Brain microvascular endothelial cell (primary cell): ENCODE results near the gene NEK11.
A peak's percentile ranks its signal among the peaks of the same experiment; 100 is the strongest.

ENCODE experiments used
- DNase-seq: peaks from one replicate; pipeline ENCODE4 v3.0.0-alpha.2; 2020
- H3K27ac ChIP-seq: fragments of 250-450 bp; sonication (Bioruptor Pico); 2 replicates; pipeline ENCODE4 v1.5.1; 2020; ENCODE audit warnings: mild to moderate bottlenecking, moderate library complexity
- H3K27me3 ChIP-seq: fragments of 250-450 bp; sonication (Bioruptor Pico); replicated peaks from 2 replicates; pipeline ENCODE4 v1.5.1; 2020; ENCODE audit warnings: mild to moderate bottlenecking
- H3K36me3 ChIP-seq: fragments of 250-450 bp; sonication (Bioruptor Pico); replicated peaks from 2 replicates; pipeline ENCODE4 v1.5.1; 2020; ENCODE audit warnings: mild to moderate bottlenecking
- H3K4me3 ChIP-seq: 2 replicates; pipeline ENCODE4 v1.5.1; 2011; ENCODE audit warnings: low read depth, mild to moderate bottlenecking, control low read depth, low read length, moderate library complexity
- CTCF ChIP-seq: IDR thresholded peaks from 2 replicates; pipeline ENCODE4 v1.5.1; 2011; ENCODE audit warnings: low read depth, mild to moderate bottlenecking, moderate library complexity, low read length, control low read depth, inconsistent platforms; ENCODE audit errors: missing control alignments
- in situ Hi-C: cut with HindIII; loops from 2 replicates; pipeline ENCODE4 v1.10.0; 2017; ENCODE audit warnings: low sequenced_read_pairs, low pct_ligation_motif_present

The NEK11 gene

GRCh38 chr3:131026321-131027151 is at the start of gene NEK11, which contains the start of gene ASTE1:
Gene NEK11 (plus strand): TSS chr3:131026877. CDS start chr3:131029709, 2,832 bp downstream.
Gene ASTE1 (minus strand): TSS chr3:131026825. CDS start chr3:131025306, 1,519 bp downstream.
- in situ Hi-C loops: no loop called here
- TF ChIP-seq CTCF: no peak
- Histone ChIP-seq H3K27me3 (no peaks in the 10 kb centered on the region), H3K36me3 (no peaks in the 10 kb centered on the region), H3K27ac (peak within 1 kb of the TSS; percentile 91), H3K4me3 (peak within 1 kb of the TSS; percentile 97)
- DNase-seq: peak; percentile 88

GRCh38 chr3:130979117-130979516 is 47.6 kb upstream of the NEK11 start:
- in situ Hi-C loops: no loop called here

GRCh38 chr3:130981469-130981868 is 45.2 kb upstream of the NEK11 start:
- peaks cover 20% of the 10 kb centered on the region for H3K36me3 ChIP-seq
- no peaks in the 10 kb centered on the region for H3K27me3 ChIP-seq
- in situ Hi-C loops: no loop called here
- DNase-seq: no peak
- H3K4me3 ChIP-seq: no peak overlapping the region
- TF ChIP-seq CTCF: no peak
- no peak overlapping the region for H3K27ac ChIP-seq

More at GRCh38 chr3:130979117-130979516, 47.6 kb upstream of the NEK11 start:
- no peak overlapping the region for H3K27ac ChIP-seq
- no peak for TF ChIP-seq CTCF
- H3K36me3 ChIP-seq: peaks cover 36% of the 10 kb centered on the region
- no peak for DNase-seq
- H3K27me3 ChIP-seq: no peaks in the 10 kb centered on the region
- no peak overlapping the region for H3K4me3 ChIP-seq

GRCh38 chr3:130990282-130990681 is 36.4 kb upstream of the NEK11 start:
- DNase-seq: no peak
- in situ Hi-C loops: no loop called here
- Histone ChIP-seq H3K4me3 (no peak overlapping the region), H3K27me3 (no peaks in the 10 kb centered on the region), H3K27ac (no peak overlapping the region), H3K36me3 (peaks cover 23% of the 10 kb centered on the region)
- no peak for TF ChIP-seq CTCF

- TF ChIP-seq CTCF: no peak
- no peaks in the 10 kb centered on the region for H3K27me3 ChIP-seq
- DNase-seq: no peak
- no peak overlapping the region for H3K4me3 ChIP-seq
- peaks cover 23% of the 10 kb centered on the region for H3K36me3 ChIP-seq
- in situ Hi-C loops: no loop called here
- H3K27ac ChIP-seq: no peak overlapping the region
Observed at GRCh38 chr3:130991126-130991525, 35.6 kb upstream of the NEK11 start.
